ENCODE results near the gene HPX. TPM values are rescaled to one million over a fixed set of nuclear protein-coding genes. Genes with fewer than 3 reads are reported as not detected.

Gene HPX
- total RNA-seq, 1 experiment from 2014 or later: 1.0 TPM

GRCh38 chr11:6400431-6401345, 40.1 kb downstream of the HPX start:
- Histone ChIP-seq H3K27ac (ENCODE audit: low read length) (no peak overlapping the region), H3K27me3 (ENCODE audit: control insufficient read depth, insufficient read depth, low read length) (no peaks in the 10 kb centered on the region; the same call in 1 of the 2 replicates), H3K4me3 (ENCODE audit: low read depth in 2 of 2, low read length in 2 of 2) (no peak overlapping the region), H3K9me3 (ENCODE audit: control insufficient read depth, insufficient read depth, low read depth, low read length) (no peaks in the 10 kb centered on the region), H3K4me1 (ENCODE audit: control insufficient read depth, insufficient read depth, low read length) (no peaks in the 10 kb centered on the region), H3K36me3 (ENCODE audit: control insufficient read depth, insufficient read depth, low read length) (no peaks in the 10 kb centered on the region)
- intact Hi-C loops (cut with micrococcal nuclease; ENCODE audit: unreplicated experiment): no loop called here
- no peak for ATAC-seq
- CTCF ChIA-PET: interaction anchor here (0.7 kb wide), 1 partner anchor 356 kb away, joined by 6 read pairs; no protein-coding TSS in a partner anchor
- POLR2A ChIA-PET: no interaction called here
- in situ Hi-C loops (cut with HindIII; ENCODE audit: low pct_unique_long_range_greater_than_20kb, low sequenced_read_pairs): no loop called here
- no peak for DNase-seq (ENCODE audit: low read depth, low spot score)
- TF ChIP-seq REST (IDR thresholded peaks at IDR 0.05; ENCODE audit: insufficient read depth in 1 of 2, low read depth in 2 of 2, low read length in 1 of 2): no peak
- TF ChIP-seq TCF7L2 (IDR thresholded peaks at IDR 0.05; ENCODE audit: low read depth, low read length): no peak
- no TSS peak for BruUV-seq (replicated peaks)

- H3K9me3 ChIP-seq (ENCODE audit: control insufficient read depth, insufficient read depth, low read depth, low read length): no peaks in the 10 kb centered on the region
- intact Hi-C loops (cut with micrococcal nuclease; ENCODE audit: unreplicated experiment) (no loop called here), in situ Hi-C loops (cut with HindIII; ENCODE audit: low pct_unique_long_range_greater_than_20kb, low sequenced_read_pairs) (no loop called here)
- no peak overlapping the region for H3K27ac ChIP-seq (ENCODE audit: low read length)
- CTCF ChIA-PET: no interaction called here
- no peaks in the 10 kb centered on the region for H3K36me3 ChIP-seq (ENCODE audit: control insufficient read depth, insufficient read depth, low read length)
- ATAC-seq (no peak), DNase-seq (ENCODE audit: low read depth, low spot score) (no peak)
- H3K27me3 ChIP-seq (ENCODE audit: control insufficient read depth, insufficient read depth, low read length): no peaks in the 10 kb centered on the region; the same call in 1 of the 2 replicates
- POLR2A ChIA-PET: no interaction called here
- TF ChIP-seq SIN3A (IDR thresholded peaks at IDR 0.05; ENCODE audit: borderline replicate concordance, insufficient read depth, low read depth, low read length) (no peak), REST (IDR thresholded peaks at IDR 0.05; ENCODE audit: insufficient read depth in 1 of 2, low read depth in 2 of 2, low read length in 1 of 2) (no peak), POLR2AphosphoS5 (IDR thresholded peaks at IDR 0.05; ENCODE audit: low read depth, low read length) (no peak), CTCF (IDR thresholded peaks at IDR 0.05) (no peak), TCF7L2 (IDR thresholded peaks at IDR 0.05; ENCODE audit: low read depth, low read length) (no peak)
- no TSS peak for BruUV-seq (replicated peaks)
- no peak overlapping the region for H3K4me3 ChIP-seq (ENCODE audit: low read depth in 2 of 2, low read length in 2 of 2)
- H3K4me1 ChIP-seq (ENCODE audit: control insufficient read depth, insufficient read depth, low read length): no peaks in the 10 kb centered on the region
Measured at GRCh38 chr11:6397636-6398035, 43.2 kb downstream of the HPX start.

Measured in Panc1 (cell line).